Measurements from ENCODE around the gene RETREG1. TPM values are rescaled to one million over a fixed set of nuclear protein-coding genes. Genes with fewer than 3 reads are reported as not detected.
"Not testable (repeated sequence)": the region's sequence is repeated elsewhere in the genome, so short reads cannot be mapped to it uniquely, and the experiment has no call there.

The RETREG1 gene
- total RNA-seq, 2 donors from 2014 or later = 102 to 180 TPM

DNA sequence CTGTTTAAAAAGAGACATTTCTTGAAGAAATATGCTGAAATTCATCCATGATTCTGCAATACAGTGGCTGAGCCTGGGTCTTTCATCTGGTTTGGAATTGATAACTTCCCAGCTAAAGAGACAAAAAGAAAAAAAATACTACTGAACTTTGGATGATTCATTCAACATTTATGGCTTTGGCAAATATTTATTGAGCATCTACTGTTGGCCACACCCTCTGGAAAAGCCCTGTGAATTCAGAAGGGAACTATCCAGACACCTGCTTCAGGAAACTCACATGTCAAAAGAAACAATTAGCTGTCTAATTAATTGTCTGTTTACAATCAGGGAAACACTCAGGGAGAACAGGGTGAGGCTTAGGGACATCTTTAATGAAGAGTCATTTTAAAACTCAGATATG is 133.4 kb downstream of the RETREG1 start:
- Histone ChIP-seq H3K27me3 (no peaks in the 10 kb centered on the region), H3K36me3 (no peaks in the 10 kb centered on the region), H3K9me3 (no peaks in the 10 kb centered on the region), H3K27ac (no peak overlapping the region), H3K4me1 (peaks cover 0 to 14% of the 10 kb centered on the region in 2 donors), H3K4me3 (no peak overlapping the region)
- DNase-seq (ENCODE audit: low spot score) = no peak
- TF ChIP-seq, protein P1, sequence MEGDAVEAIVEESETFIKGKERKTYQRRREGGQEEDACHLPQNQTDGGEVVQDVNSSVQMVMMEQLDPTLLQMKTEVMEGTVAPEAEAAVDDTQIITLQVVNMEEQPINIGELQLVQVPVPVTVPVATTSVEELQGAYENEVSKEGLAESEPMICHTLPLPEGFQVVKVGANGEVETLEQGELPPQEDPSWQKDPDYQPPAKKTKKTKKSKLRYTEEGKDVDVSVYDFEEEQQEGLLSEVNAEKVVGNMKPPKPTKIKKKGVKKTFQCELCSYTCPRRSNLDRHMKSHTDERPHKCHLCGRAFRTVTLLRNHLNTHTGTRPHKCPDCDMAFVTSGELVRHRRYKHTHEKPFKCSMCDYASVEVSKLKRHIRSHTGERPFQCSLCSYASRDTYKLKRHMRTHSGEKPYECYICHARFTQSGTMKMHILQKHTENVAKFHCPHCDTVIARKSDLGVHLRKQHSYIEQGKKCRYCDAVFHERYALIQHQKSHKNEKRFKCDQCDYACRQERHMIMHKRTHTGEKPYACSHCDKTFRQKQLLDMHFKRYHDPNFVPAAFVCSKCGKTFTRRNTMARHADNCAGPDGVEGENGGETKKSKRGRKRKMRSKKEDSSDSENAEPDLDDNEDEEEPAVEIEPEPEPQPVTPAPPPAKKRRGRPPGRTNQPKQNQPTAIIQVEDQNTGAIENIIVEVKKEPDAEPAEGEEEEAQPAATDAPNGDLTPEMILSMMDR (IDR thresholded peaks at IDR 0.05) = no peak

DNA sequence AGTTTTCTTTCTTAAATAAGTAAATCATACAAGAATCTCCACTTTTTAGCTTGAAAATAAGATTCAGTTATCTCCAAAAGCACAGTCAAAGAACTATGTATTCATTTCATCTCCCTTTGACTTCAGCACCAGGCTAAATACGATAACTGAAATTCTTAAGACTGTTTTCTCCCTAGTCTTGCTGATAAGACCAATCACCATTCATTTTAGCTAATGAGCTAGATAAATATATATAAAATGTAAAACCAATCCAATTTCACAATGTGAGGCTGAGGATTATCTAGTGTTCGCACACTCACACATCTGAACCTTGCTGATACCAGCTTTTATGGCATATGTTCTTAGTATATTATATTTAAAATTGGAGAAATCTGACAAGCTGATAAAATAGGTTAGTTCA is 133.9 kb downstream of the RETREG1 start:
- Histone ChIP-seq H3K36me3 (no peaks in the 10 kb centered on the region), H3K4me1 (peaks cover 0 to 14% of the 10 kb centered on the region in 2 donors), H3K27me3 (no peaks in the 10 kb centered on the region), H3K27ac (no peak overlapping the region), H3K9me3 (no peaks in the 10 kb centered on the region), H3K4me3 (no peak overlapping the region)
- no peak for DNase-seq (ENCODE audit: low spot score)
- TF ChIP-seq, protein P1 (IDR thresholded peaks at IDR 0.05) = no peak

GRCh38 chr5:16480821-16481538 is 135.8 kb downstream of the RETREG1 start:
- Histone ChIP-seq H3K4me3 (no peak overlapping the region), H3K4me1 (peaks cover 0 to 14% of the 10 kb centered on the region in 2 donors), H3K36me3 (peaks cover 6% of the 10 kb centered on the region), H3K27me3 (no peaks in the 10 kb centered on the region), H3K9me3 (no peaks in the 10 kb centered on the region), H3K27ac (no peak overlapping the region)
- DNase-seq (ENCODE audit: low spot score) = no peak
- TF ChIP-seq, protein P1 (IDR thresholded peaks at IDR 0.05) = no peak

DNA sequence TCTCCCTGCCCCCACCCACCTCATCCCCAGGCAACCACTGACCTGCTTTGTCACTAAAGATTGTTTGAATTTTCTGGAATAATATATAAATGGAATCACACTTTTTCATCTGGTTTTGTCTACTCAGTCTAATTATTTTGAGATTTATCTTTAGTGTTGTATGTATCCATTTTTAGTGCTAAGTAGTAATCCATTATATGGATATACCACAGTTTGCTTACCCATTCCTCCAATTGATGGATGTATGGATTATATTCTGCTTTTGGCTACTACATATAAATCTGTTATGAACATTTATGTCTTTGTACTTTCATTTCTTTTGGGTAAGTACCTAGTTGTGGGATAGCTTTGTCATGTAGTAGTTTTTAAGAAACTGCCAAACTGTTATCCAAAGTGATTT is 136.7 kb downstream of the RETREG1 start:
- H3K36me3 ChIP-seq = peaks cover 6% of the 10 kb centered on the region
- DNase-seq (ENCODE audit: low spot score) = no peak
- no peaks in the 10 kb centered on the region for H3K27me3 ChIP-seq
- no peak overlapping the region for H3K4me3 ChIP-seq
- TF ChIP-seq, protein P1 (IDR thresholded peaks at IDR 0.05) = no peak
- H3K4me1 ChIP-seq = peaks cover 0 to 14% of the 10 kb centered on the region in 2 donors
- no peaks in the 10 kb centered on the region for H3K9me3 ChIP-seq
- no peak overlapping the region for H3K27ac ChIP-seq

- Histone ChIP-seq H3K4me3 (no peak overlapping the region), H3K4me1 (no peaks in the 10 kb centered on the region), H3K27ac (no peak overlapping the region), H3K9me3 (no peaks in the 10 kb centered on the region), H3K27me3 (no peaks in the 10 kb centered on the region), H3K36me3 (peaks cover 6% of the 10 kb centered on the region)
- TF ChIP-seq, protein P1 (IDR thresholded peaks at IDR 0.05) = no peak
- no peak for DNase-seq (ENCODE audit: low spot score)
Observed at GRCh38 chr5:16477541-16477940, 139.3 kb downstream of the RETREG1 start.

GRCh38 chr5:16476417-16476816 is 140.4 kb downstream of the RETREG1 start:
- not testable (repeated sequence) for H3K4me1 ChIP-seq; H3K4me3 ChIP-seq; H3K9me3 ChIP-seq; DNase-seq (ENCODE audit: low spot score); H3K27me3 ChIP-seq; H3K36me3 ChIP-seq; H3K27ac ChIP-seq
